Frontal cortex (tissue), 4 donors: ENCODE results near the gene INF2. TPM values are rescaled to one million over a fixed set of nuclear protein-coding genes. Genes with fewer than 3 reads are reported as not detected.

ENCODE experiments used
- DNase-seq, 2 donors: peaks; one replicate each; pipeline ENCODE4 v3.0.0; 2012; ENCODE audit warnings: low spot score in 2 of 2
- FAIRE-seq: peaks from 2 replicates; lab custom pipeline; 2012; peaks lifted over from hg19 to GRCh38; lab: Jason Lieb, UNC
- total RNA-seq: library from RNA; depleted of rRNA; stranded (reverse); fragments of >200 nt; gene quantifications from one replicate; pipeline ENCODE4 v1.2.3, GENCODE V29; 2014
- donor health status: control.
- donor health status: control.
- donor health status: control.

INF2 gene
- total RNA-seq, 1 donor from 2014 or later: 5.3 TPM

- no peak for FAIRE-seq
- no peak for DNase-seq
Measured at GRCh38 chr14:104756477-104757237, 67.2 kb downstream of the INF2 start.

GRCh38 chr14:104757238-104757585 lies 67.8 kb downstream of the INF2 start:
- DNase-seq (no peak), FAIRE-seq (no peak)

- no peak for DNase-seq
- FAIRE-seq: no peak
Measured at GRCh38 chr14:104757681-104758392, 68.4 kb downstream of the INF2 start.

GRCh38 chr14:104758981-104759969 lies 69.9 kb downstream of the INF2 start:
- DNase-seq (no peak), FAIRE-seq (no peak)

- FAIRE-seq: no peak
Measured at GRCh38 chr14:104765517-104765916, 76.1 kb downstream of the INF2 start.

GRCh38 chr14:104766256-104766862 lies 76.9 kb downstream of the INF2 start:
- DNase-seq: no peak
- no peak for FAIRE-seq

More at GRCh38 chr14:104765517-104765916, 76.1 kb downstream of the INF2 start:
- no peak for DNase-seq

GRCh38 chr14:104766863-104767633 lies 77.6 kb downstream of the INF2 start:
- FAIRE-seq (no peak), DNase-seq (no peak)

GRCh38 chr14:104767634-104767918 lies 78.2 kb downstream of the INF2 start:
- DNase-seq (no peak), FAIRE-seq (no peak)

- no peak for FAIRE-seq
- peak; percentile 79 to 91 for DNase-seq
Measured at GRCh38 chr14:104768437-104769323, 79.3 kb downstream of the INF2 start.

- FAIRE-seq (no peak), DNase-seq (no peak)
Measured at GRCh38 chr14:104769324-104770071, 80.1 kb downstream of the INF2 start.

- no peak for FAIRE-seq
- no peak for DNase-seq
Measured at GRCh38 chr14:104770072-104770579, 80.7 kb downstream of the INF2 start.

- DNase-seq (no peak), FAIRE-seq (no peak)
Measured at GRCh38 chr14:104770851-104771272, 81.4 kb downstream of the INF2 start.

- FAIRE-seq (no peak), DNase-seq (no peak)
Measured at GRCh38 chr14:104771374-104771773, 82.0 kb downstream of the INF2 start.
